Pancreas (tissue), 10 donors: Measurements from ENCODE around the gene GSTT2. TPM values are rescaled to one million over a fixed set of nuclear protein-coding genes. Genes with fewer than 3 reads are reported as not detected.
A peak's percentile ranks its signal among the peaks of the same experiment; 100 is the strongest.

Source experiments
- ATAC-seq, 4 donors: fragments of 200-7000 bp; cut with Tn5 transposase; one replicate each; pipeline versions ENCODE4 v1.8.0 to v1.9.1; 2020; ENCODE audit warnings: mild to moderate bottlenecking in 4 of 4, moderate library complexity in 4 of 4
- DNase-seq, 6 donors: peaks; one replicate each; pipeline ENCODE4 v3.0.0-alpha.2; 2020
- FAIRE-seq: peaks from 2 replicates; lab custom pipeline; 2012; peaks lifted over from hg19 to GRCh38; lab: Jason Lieb, UNC
- H3K27ac ChIP-seq, 4 donors: fragments of 200-600 bp; sonication (generic); 1 replicate in 3 of 4; 2 replicates in 1 of 4; pipeline versions ENCODE4 v1.5.0 to v1.8.0; 2020
- H3K27me3 ChIP-seq, 4 donors: fragments of 200-600 bp; one replicate each; pipeline ENCODE4 v1.8.0; 2021
- H3K36me3 ChIP-seq, 3 donors: fragments of 200-600 bp; sonication (generic) in 1 of 3; one replicate each; pipeline versions ENCODE4 v1.5.0 to v1.8.0; 2020 to 2021
- H3K4me1 ChIP-seq, 3 donors: fragments of 200-600 bp; one replicate each; pipeline ENCODE4 v1.8.0; 2021
- H3K4me3 ChIP-seq, 4 donors: fragments of 200-600 bp; sonication (generic) in 2 of 4; one replicate each; pipeline versions ENCODE4 v1.5.0 to v1.8.0; 2020 to 2021
- H3K9me3 ChIP-seq, 4 donors: fragments of 200-600 bp; one replicate each; pipeline ENCODE4 v1.8.0; 2021
- WGBS, 2 donors: extraction: QIAGEN DNeasy Blood & Tissue Kit; methylation state at CpG; one replicate each; pipeline ENCODE4 v1.1.7; 2013; 5-methylcytosine and 5-hydroxymethylcytosine counted together
- intact Hi-C, 3 donors: fragments of 100-400 bp; cut with DNase I; formaldehyde crosslinking; loops; one replicate each; pipeline versions ENCODE4 v1.11.1 to v1.14.2; 2022
- polyA plus RNA-seq, 2 donors: library from polyadenylated mRNA; stranded (reverse); fragments of 200-250 nt; gene quantifications; one replicate each; pipeline ENCODE4 v1.2.3, GENCODE V29; 2013
- total RNA-seq, 6 donors: library from RNA; stranded (reverse); fragmentation: NEBNext Ultra II Directional in 4 of 6; extraction: Animal tissue kit (Norgen Biotek cat#: 25700) in 4 of 6; gene quantifications; one replicate each; pipeline versions ENCODE4 v1.2.1 to v1.2.4, GENCODE V29; 2021 to 2023
- TF ChIP-seq, protein P1 (sequence below), 4 donors: fragments of 200-600 bp; sonication (generic) in 3 of 4; IDR thresholded peaks; one replicate each; pipeline versions ENCODE4 v1.5.0 to v1.8.0; 2021; ENCODE audit warnings: antibody characterized with exemption in 4 of 4
- donor health status: healthy with polysubstance abuse.
- donor health status: DM: no; HTN: no; CAD: no; lungs with moderate emphysema.
- donor health status: DM: no; HTN: no; CAD: no.
- donor health status: control.
- donor health status: control.
- donor health status: Bipolar disorder and iron deficiency.
- donor health status: DM: yes; HTN: yes; CAD: no.
- donor health status: DM: no; HTN: no; CAD: no.
- donor health status: DM: no; HTN: no; CAD: no.
- donor health status: DM: yes; HTN: yes; CAD: no.

Gene GSTT2
- total and polyA plus RNA-seq, 8 donors: 0.54 to 1.5 (median 1.0) TPM; not detected in 3

DNA sequence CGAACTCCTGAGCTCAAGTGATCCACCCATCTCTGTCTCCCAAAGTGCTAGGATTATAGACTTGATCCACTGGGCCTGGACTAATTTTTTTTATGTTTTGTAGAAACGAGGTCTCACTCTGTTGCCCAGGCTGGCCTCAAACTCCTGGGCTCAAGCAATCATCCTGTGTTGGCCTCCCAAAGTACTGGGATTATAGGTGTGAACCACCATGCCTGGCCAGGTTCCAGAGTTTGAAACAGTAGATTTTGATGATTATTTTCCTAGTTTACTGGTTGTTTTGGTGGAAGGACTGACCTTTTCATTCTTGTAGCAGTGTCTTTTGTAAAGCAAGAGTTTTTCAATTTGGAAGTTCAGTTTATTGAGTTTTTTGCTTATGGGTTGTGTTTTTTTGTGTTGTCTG lies 46.1 kb downstream of the GSTT2 start:
- ATAC-seq (no peak), FAIRE-seq (no peak), DNase-seq (no peak)
- 81 to 85% methylated on average over 2 of the region's 2 CpGs for WGBS, 2 donors
- Histone ChIP-seq H3K36me3 (no peaks in the 10 kb centered on the region), H3K4me1 (no peaks in the 10 kb centered on the region), H3K27me3 (no peaks in the 10 kb centered on the region), H3K4me3 (no peak overlapping the region), H3K9me3 (no peaks in the 10 kb centered on the region), H3K27ac (no peak overlapping the region)
- intact Hi-C loops: no loop called here
- TF ChIP-seq, protein P1, sequence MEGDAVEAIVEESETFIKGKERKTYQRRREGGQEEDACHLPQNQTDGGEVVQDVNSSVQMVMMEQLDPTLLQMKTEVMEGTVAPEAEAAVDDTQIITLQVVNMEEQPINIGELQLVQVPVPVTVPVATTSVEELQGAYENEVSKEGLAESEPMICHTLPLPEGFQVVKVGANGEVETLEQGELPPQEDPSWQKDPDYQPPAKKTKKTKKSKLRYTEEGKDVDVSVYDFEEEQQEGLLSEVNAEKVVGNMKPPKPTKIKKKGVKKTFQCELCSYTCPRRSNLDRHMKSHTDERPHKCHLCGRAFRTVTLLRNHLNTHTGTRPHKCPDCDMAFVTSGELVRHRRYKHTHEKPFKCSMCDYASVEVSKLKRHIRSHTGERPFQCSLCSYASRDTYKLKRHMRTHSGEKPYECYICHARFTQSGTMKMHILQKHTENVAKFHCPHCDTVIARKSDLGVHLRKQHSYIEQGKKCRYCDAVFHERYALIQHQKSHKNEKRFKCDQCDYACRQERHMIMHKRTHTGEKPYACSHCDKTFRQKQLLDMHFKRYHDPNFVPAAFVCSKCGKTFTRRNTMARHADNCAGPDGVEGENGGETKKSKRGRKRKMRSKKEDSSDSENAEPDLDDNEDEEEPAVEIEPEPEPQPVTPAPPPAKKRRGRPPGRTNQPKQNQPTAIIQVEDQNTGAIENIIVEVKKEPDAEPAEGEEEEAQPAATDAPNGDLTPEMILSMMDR (IDR thresholded peaks at IDR 0.05): no peak

DNA sequence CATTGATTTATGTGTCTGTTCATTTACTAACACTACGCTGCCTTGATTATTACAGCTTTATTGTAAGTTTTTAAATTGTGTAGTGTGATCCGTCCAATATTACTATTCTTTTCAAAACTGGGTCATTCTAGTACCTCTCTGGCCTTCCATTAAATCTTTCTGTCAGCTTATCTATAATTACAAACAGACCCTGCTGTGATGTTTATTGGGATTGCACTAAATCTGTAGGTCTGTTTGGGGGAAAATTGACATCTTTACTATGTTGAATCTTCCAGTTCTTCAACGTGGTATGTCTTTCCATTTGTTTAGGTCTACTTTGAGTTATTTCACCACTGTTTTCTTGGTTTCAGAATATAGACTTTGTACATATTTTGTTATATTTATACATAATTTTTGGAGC lies 46.8 kb downstream of the GSTT2 start:
- FAIRE-seq (no peak), DNase-seq (no peak), ATAC-seq (no peak)
- Histone ChIP-seq H3K36me3 (no peaks in the 10 kb centered on the region), H3K27ac (no peak overlapping the region), H3K9me3 (no peaks in the 10 kb centered on the region), H3K4me3 (no peak overlapping the region), H3K27me3 (no peaks in the 10 kb centered on the region), H3K4me1 (no peaks in the 10 kb centered on the region)
- intact Hi-C loops: no loop called here
- TF ChIP-seq, protein P1 (IDR thresholded peaks at IDR 0.05): no peak
- 89 to 90% methylated on average over 3 of the region's 3 CpGs for WGBS, 2 donors

DNA sequence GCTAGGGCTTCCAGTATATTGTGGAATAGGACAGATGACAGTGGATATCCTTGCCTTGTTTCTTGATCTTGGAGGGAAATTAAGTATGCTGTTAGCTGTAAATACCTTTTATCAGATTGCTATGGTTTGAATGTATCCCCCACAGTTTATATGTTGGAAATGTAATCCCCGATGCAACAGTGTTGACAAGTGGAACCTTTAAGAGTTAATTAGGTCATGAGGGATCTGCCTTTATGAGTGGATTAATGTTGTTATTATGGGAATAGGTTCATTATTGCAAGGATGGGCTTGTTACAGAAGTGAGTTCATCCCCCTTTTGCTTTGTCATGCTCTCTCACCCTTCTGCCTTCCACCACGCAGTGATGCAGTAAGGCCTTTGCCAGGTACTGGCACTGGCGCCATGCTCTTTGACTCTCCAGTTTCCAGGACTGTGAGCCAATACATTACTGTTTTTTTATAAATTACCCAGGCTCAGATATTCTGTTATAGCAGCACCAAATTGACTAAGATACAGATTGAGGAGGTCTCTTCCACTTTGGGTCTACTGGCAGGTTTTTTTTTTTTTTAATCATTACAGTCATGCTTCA lies 47.5 kb downstream of the GSTT2 start:
- Histone ChIP-seq H3K4me1 (no peaks in the 10 kb centered on the region), H3K9me3 (no peaks in the 10 kb centered on the region), H3K36me3 (no peaks in the 10 kb centered on the region), H3K4me3 (no peak overlapping the region), H3K27ac (no peak overlapping the region), H3K27me3 (no peaks in the 10 kb centered on the region)
- ATAC-seq: peak in 3 of 4 donors; percentile 27 to 63 (median 35)
- TF ChIP-seq, protein P1 (IDR thresholded peaks at IDR 0.05): no peak
- DNase-seq: no peak
- no peak for FAIRE-seq
- WGBS, 2 donors: 77 to 79% methylated on average over 3 of the region's 3 CpGs
- intact Hi-C loops: no loop called here

DNA sequence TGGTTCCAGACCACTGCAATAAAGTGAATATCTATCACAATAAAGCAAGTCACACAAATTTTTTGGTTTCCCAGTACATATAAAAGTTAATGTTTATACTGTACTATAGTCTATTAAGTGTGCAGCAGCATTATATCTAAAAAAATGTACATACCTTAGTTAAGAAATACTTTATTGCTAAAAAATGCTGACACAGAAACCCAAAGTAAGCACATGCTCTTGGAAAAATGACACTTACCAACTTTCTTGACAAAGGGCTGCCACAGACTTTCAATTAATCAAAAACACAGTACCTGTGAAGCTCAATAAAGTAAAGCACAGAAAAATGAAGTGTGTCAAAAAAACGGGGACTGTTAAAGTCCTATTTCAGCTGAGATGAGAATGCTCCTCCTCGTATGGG lies 48.1 kb downstream of the GSTT2 start:
- intact Hi-C loops: no loop called here
- DNase-seq: no peak
- WGBS, 2 donors: 63 to 68% methylated on average over 2 of the region's 2 CpGs
- no peaks in the 10 kb centered on the region for H3K27me3 ChIP-seq
- ATAC-seq: no peak
- no peaks in the 10 kb centered on the region for H3K4me1 ChIP-seq
- H3K36me3 ChIP-seq: no peaks in the 10 kb centered on the region
- no peaks in the 10 kb centered on the region for H3K9me3 ChIP-seq
- TF ChIP-seq, protein P1 (IDR thresholded peaks at IDR 0.05): no peak
- no peak overlapping the region for H3K27ac ChIP-seq
- no peak overlapping the region for H3K4me3 ChIP-seq
- no peak for FAIRE-seq

DNA sequence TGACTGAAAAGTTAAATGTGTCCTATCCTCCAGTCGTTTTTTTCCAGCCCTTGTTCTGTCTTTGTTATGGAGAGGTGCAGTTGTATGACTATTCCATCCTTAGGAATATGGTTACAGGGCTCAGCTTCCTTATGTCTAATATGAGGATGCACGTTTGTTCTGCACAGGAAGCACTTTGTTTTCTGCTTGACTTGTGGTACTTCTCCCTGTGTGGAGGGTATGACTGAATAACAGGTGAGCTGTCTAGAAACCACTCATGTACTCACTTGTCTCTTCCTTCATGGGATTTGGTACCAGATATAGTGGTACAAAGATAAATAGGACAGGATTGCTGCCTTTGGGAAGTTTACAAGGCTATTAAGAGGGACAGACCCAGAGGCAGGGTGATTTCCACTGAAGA lies 48.6 kb downstream of the GSTT2 start:
- Histone ChIP-seq H3K4me1 (no peaks in the 10 kb centered on the region), H3K4me3 (no peak overlapping the region), H3K27ac (no peak overlapping the region), H3K9me3 (no peaks in the 10 kb centered on the region), H3K36me3 (no peaks in the 10 kb centered on the region), H3K27me3 (no peaks in the 10 kb centered on the region)
- intact Hi-C loops: no loop called here
- whole genome bisulfite sequencing, 2 donors: 19 to 39% methylated on average over 2 of the region's 2 CpGs
- FAIRE-seq (no peak), ATAC-seq (peak in 2 of 4 donors; percentile 25 to 38), DNase-seq (no peak)
- TF ChIP-seq, protein P1 (IDR thresholded peaks at IDR 0.05): no peak
